ENCODE results near the gene ERCC1.
"Not testable (repeated sequence)": the region's sequence is repeated elsewhere in the genome, so short reads cannot be mapped to it uniquely, and the experiment has no call there.

ERCC1 gene

DNA sequence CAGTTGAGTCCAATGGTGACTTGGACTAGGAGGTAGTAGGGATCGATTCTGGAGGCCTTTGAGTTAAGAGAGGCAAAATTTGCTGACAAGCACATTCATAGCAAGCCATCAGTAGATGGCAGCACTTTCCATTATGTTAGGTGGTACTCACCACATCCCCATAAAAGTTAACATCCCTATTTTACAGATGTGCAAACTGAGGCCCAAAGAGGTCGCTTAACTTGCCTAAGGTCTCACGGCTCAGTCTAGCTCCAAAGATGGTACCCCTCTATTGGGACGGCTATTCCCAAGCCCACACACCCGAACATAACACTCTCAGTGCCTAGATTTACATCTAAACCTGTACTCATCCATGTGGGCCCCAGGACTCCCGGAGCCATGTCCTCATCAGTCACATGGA is 22.6 kb upstream of the ERCC1 start:
- Mint-ChIP-seq H3K9me3 (no peaks in the 10 kb centered on the region), H3K27me3 (peaks cover 9% of the 10 kb centered on the region), H3K36me3 (ENCODE audit: low read depth) (no peaks in the 10 kb centered on the region), H3K4me3 (no peak overlapping the region), H3K27ac (no peak overlapping the region), H3K4me1 (ENCODE audit: low read depth) (peaks cover 48% of the 10 kb centered on the region)
- intact Hi-C loops (cut with micrococcal nuclease), result no loop called here

GRCh38 chr19:45445139-45445538 is 21.4 kb upstream of the ERCC1 start:
- no peak overlapping the region for H3K4me3 Mint-ChIP-seq
- no peaks in the 10 kb centered on the region for H3K9me3 Mint-ChIP-seq
- H3K27me3 Mint-ChIP-seq, result peaks cover 8% of the 10 kb centered on the region
- intact Hi-C loops (cut with micrococcal nuclease), result no loop called here
- no peaks in the 10 kb centered on the region for H3K36me3 Mint-ChIP-seq (ENCODE audit: low read depth)
- no peak overlapping the region for H3K27ac Mint-ChIP-seq
- H3K4me1 Mint-ChIP-seq (ENCODE audit: low read depth), result peaks cover 49% of the 10 kb centered on the region

- H3K4me1 Mint-ChIP-seq (ENCODE audit: low read depth), result peaks cover 49% of the 10 kb centered on the region
- H3K4me3 Mint-ChIP-seq, result peak overlapping the region; percentile 76
- H3K36me3 Mint-ChIP-seq (ENCODE audit: low read depth), result no peaks in the 10 kb centered on the region
- peaks cover 8% of the 10 kb centered on the region for H3K27me3 Mint-ChIP-seq
- no peaks in the 10 kb centered on the region for H3K9me3 Mint-ChIP-seq
- intact Hi-C loops (cut with micrococcal nuclease), result no loop called here
- H3K27ac Mint-ChIP-seq, result peak overlapping the region; percentile 87
Observed at GRCh38 chr19:45444318-45445041, 20.8 kb upstream of the ERCC1 start.

DNA sequence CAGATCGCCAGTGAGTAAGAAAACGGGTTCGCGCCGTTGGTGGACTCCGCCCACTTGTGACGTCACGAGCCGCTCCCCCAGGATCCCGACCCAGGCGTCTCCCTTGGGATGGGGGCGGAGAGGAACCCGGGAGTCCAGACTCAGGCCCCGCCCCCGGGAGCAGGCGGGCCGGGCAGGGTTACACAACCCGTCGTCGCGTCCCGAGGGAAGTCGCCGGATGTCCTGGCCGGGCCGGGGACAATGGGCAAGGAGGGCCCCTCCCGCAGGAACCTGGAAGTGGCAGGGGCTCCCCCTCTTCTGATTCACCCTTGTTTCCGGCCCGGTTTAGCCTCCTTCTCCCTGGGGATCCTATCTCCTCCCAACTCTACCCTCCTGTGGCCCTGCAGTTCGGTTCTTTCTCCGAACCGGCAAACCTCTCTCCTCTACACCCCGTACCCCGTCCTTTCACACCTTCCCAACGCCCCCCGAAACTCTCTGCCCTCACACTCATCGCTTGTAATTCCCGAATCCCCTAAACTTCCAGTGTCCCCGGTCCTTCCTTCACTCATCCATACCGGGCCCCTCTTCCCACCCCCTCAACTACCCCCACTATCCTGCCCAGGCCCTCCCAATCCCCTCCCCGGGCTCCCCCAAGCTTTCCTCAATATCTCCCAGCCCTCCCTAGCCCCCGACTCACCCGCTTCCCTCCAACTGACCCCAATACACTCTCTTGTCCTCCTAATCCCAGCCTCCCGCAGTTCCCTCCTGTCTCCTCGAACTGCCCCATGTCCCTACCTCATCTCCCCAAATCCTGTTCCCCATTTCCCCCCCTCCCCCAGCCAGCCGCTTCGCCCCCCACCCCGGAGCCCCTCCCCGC is 20.0 kb upstream of the ERCC1 start:
- intact Hi-C loops (cut with micrococcal nuclease), result loop anchor here (2.0 kb wide), 2 partner anchors 13 to 25 kb away; no protein-coding TSS in a partner anchor
- H3K9me3 Mint-ChIP-seq, result no peaks in the 10 kb centered on the region
- H3K27me3 Mint-ChIP-seq, result peaks cover 8% of the 10 kb centered on the region
- peak overlapping the region; percentile 65 for H3K4me3 Mint-ChIP-seq
- peaks cover 53% of the 10 kb centered on the region for H3K4me1 Mint-ChIP-seq (ENCODE audit: low read depth)
- H3K36me3 Mint-ChIP-seq (ENCODE audit: low read depth), result no peaks in the 10 kb centered on the region
- H3K27ac Mint-ChIP-seq, result peak overlapping the region; percentile 87

DNA sequence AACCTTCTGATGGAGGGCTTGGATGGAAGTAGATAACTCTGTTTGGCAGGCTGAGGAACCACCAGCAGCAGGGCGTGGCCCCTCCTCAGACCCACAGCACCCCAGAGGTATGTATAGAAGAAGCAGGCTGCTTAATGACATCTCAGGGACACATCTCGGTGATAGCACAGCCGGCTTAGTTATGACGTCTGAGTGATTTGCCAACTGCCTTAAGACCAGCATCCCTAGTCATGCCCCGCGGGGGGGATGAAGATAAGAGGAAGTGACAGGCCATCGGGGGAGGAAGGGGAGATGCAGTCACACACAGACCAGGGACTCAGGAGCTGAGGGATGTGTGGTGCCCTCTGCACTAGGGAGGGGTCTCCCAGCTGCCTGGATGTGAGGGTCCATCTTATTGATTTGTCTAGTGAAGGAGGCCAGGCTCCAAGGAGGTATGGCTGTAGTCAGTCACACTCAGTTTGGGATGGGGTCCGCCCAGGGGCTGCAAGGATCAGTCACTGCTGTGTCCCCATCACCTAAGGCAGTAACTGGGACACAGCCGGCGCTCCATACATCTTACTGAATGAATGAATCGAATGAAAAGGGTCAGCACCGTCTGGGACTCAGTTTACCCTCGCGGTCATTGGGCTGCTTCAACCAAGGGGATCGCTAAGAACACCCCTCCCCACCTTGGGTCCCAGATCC is 19.2 kb upstream of the ERCC1 start:
- Mint-ChIP-seq H3K4me1 (ENCODE audit: low read depth) (peaks cover 49% of the 10 kb centered on the region), H3K27ac (peak overlapping the region; percentile 87), H3K9me3 (no peaks in the 10 kb centered on the region), H3K36me3 (ENCODE audit: low read depth) (no peaks in the 10 kb centered on the region), H3K27me3 (peaks cover 5% of the 10 kb centered on the region), H3K4me3 (peak overlapping the region; percentile 65)
- intact Hi-C loops (cut with micrococcal nuclease), result loop anchor here (2.0 kb wide), 2 partner anchors 14 to 26 kb away; no protein-coding TSS in a partner anchor

DNA sequence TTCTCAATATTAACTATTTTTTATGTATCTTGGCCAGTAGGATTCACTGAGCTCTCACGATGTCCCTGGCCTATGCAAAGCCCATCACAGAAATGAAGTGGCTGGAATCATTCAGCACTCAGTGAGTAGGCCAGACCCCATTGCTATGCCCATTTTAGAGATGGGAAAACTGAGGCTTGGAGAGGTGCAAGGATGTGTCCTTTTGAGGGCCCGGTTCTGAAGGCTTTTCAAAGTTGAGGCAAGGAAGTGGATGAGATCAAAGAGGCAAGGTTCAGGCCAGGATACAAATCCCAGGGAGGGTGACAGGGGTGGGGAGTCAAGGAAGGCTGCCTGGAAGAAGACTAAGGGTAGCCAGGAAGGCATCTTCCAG is 18.7 kb upstream of the ERCC1 start:
- Mint-ChIP-seq H3K27ac (peak overlapping the region; percentile 87), H3K36me3 (ENCODE audit: low read depth) (no peaks in the 10 kb centered on the region), H3K4me3 (no peak overlapping the region), H3K4me1 (ENCODE audit: low read depth) (peaks cover 49% of the 10 kb centered on the region), H3K27me3 (peaks cover 3% of the 10 kb centered on the region), H3K9me3 (no peaks in the 10 kb centered on the region)
- intact Hi-C loops (cut with micrococcal nuclease), result loop anchor here (2.0 kb wide), 2 partner anchors 14 to 26 kb away; no protein-coding TSS in a partner anchor

- Mint-ChIP-seq H3K36me3 (ENCODE audit: low read depth) (no peaks in the 10 kb centered on the region), H3K4me1 (ENCODE audit: low read depth) (peaks cover 49% of the 10 kb centered on the region)
- intact Hi-C loops (cut with micrococcal nuclease), result no loop called here
Observed at GRCh38 chr19:45440873-45441654, 17.3 kb upstream of the ERCC1 start.

DNA sequence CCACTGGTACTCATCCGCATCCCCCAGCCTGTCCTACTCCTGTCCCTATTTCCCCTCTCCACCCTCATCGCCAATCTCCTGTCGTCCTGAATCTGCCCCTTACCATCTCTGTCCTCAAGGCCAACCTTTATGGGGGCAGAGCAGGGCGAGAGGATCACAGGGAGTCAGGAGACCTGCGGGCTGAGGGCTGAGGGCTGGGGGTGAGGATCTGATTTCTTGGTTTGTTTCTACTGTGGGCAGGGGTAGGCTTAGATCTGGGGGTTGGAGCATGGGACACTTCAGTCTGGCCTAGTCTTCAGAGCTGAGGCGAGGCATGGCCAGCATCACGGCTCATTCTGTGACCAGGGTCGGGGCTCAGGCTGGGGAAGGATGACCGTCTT is 16.5 kb upstream of the ERCC1 start:
- H3K36me3 Mint-ChIP-seq (ENCODE audit: low read depth), result no peaks in the 10 kb centered on the region
- H3K4me1 Mint-ChIP-seq (ENCODE audit: low read depth), result peaks cover 45% of the 10 kb centered on the region
- intact Hi-C loops (cut with micrococcal nuclease), result no loop called here
- peak overlapping the region; percentile 76 for H3K27ac Mint-ChIP-seq
- H3K4me3 Mint-ChIP-seq, result peak overlapping the region; percentile 71
- H3K27me3 Mint-ChIP-seq, result peaks cover 4% of the 10 kb centered on the region
- H3K9me3 Mint-ChIP-seq, result no peaks in the 10 kb centered on the region

More at GRCh38 chr19:45440873-45441654, 17.3 kb upstream of the ERCC1 start:
- Mint-ChIP-seq H3K27me3 (peaks cover 3% of the 10 kb centered on the region), H3K4me3 (peak overlapping the region; percentile 71), H3K27ac (peak overlapping the region; percentile 76), H3K9me3 (no peaks in the 10 kb centered on the region)

DNA sequence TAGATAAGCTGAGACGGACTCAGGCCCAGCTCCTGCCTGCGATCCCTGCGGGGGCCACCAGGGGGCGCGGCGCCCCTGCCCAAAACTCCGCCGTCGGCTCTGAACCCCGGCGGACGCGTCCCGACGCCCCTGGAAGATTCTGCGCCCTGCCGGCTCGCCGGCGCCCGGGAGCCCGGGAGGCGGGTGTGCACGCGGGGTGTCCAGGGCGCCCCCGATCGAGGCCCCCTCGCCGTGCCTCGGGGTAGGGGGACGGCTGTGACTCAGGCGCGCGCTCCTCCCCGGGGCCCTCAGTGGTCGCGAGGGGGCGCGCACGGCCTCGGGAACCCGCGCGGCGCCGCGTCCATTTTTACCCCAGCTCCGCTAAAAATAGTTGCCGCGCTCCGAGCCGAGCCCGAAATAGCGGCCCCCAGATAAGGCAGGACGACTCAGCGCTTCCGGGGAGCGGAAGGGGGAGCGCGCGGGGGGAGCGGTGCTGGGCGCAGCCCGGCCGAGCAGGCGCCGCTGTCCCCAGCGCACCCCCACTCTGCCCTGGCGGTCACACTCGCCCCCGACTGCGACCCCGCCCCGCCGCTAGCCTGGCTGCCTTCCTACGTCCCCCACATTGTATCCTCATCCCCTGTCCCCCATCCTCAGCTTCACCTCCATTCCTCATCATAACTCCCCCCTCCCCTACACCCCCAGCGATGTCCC is 16.0 kb upstream of the ERCC1 start:
- peak overlapping the region; percentile 71 for H3K4me3 Mint-ChIP-seq
- intact Hi-C loops (cut with micrococcal nuclease), result loop anchor here (1.0 kb wide), 1 partner anchor 40 kb away; no protein-coding TSS in a partner anchor
- H3K36me3 Mint-ChIP-seq (ENCODE audit: low read depth), result no peaks in the 10 kb centered on the region
- H3K27ac Mint-ChIP-seq, result peak overlapping the region; percentile 76
- no peaks in the 10 kb centered on the region for H3K9me3 Mint-ChIP-seq
- peaks cover 43% of the 10 kb centered on the region for H3K4me1 Mint-ChIP-seq (ENCODE audit: low read depth)
- peaks cover 4% of the 10 kb centered on the region for H3K27me3 Mint-ChIP-seq

DNA sequence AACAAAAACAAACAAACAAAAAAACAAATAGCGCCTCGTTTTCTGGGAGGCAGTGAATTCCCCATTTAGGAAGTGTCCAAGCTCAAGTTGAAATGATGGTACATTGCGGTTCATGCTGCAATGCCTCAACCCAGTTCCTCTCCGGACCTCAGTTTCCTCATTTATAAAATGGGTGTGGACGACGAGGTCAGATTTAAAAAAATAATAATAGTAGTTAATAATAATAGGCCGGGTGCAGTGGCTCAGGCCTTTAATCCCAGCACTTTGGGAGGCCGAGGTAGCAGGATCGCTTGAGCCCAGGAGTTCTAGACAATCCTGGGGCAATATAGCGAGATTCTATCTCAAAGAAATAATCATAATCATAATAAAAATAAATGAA is 15.5 kb upstream of the ERCC1 start:
- peak overlapping the region; percentile 76 for H3K27ac Mint-ChIP-seq
- peaks cover 38% of the 10 kb centered on the region for H3K4me1 Mint-ChIP-seq (ENCODE audit: low read depth)
- peak overlapping the region; percentile 71 for H3K4me3 Mint-ChIP-seq
- H3K27me3 Mint-ChIP-seq, result peaks cover 5% of the 10 kb centered on the region
- no peaks in the 10 kb centered on the region for H3K9me3 Mint-ChIP-seq
- no peaks in the 10 kb centered on the region for H3K36me3 Mint-ChIP-seq (ENCODE audit: low read depth)
- intact Hi-C loops (cut with micrococcal nuclease), result loop anchor here (1.0 kb wide), 1 partner anchor 40 kb away; no protein-coding TSS in a partner anchor

- intact Hi-C loops (cut with micrococcal nuclease), result no loop called here
- H3K27me3 Mint-ChIP-seq, result peaks cover 8% of the 10 kb centered on the region
- peaks cover 20% of the 10 kb centered on the region for H3K4me1 Mint-ChIP-seq (ENCODE audit: low read depth)
- no peaks in the 10 kb centered on the region for H3K9me3 Mint-ChIP-seq
- H3K4me3 Mint-ChIP-seq, result no peak overlapping the region
- H3K36me3 Mint-ChIP-seq (ENCODE audit: low read depth), result no peaks in the 10 kb centered on the region
- no peak overlapping the region for H3K27ac Mint-ChIP-seq
Observed at GRCh38 chr19:45437328-45437727, 13.6 kb upstream of the ERCC1 start.

DNA sequence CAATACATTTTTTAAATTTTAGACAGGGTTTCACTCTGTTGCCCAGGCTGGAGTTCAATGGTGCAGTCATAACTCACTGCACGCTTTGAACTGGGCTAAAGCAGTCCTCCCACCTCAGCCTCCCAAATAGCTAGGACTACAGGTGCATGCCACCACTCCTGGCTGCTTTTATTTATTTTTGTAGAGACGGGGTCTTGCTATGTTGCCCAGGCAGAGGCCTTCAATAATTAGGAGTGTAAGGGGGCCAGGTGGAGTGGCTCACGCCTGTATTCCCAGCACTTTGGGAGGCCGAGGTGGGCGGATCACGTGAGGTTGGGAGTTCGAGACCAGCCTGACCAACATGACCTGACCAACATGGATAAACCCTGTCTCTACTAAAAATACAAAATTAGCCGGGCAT is 8.8 kb upstream of the ERCC1 start:
- H3K9me3 Mint-ChIP-seq; intact Hi-C loops (cut with micrococcal nuclease); H3K36me3 Mint-ChIP-seq (ENCODE audit: low read depth); H3K27ac Mint-ChIP-seq; H3K4me3 Mint-ChIP-seq: not testable (repeated sequence)
- Mint-ChIP-seq H3K4me1 (ENCODE audit: low read depth) (peaks cover 21% of the 10 kb centered on the region), H3K27me3 (peaks cover 18% of the 10 kb centered on the region)

GRCh38 chr19:45431008-45431407 is 7.3 kb upstream of the ERCC1 start:
- H3K27ac Mint-ChIP-seq; H3K9me3 Mint-ChIP-seq; intact Hi-C loops (cut with micrococcal nuclease); H3K36me3 Mint-ChIP-seq (ENCODE audit: low read depth); H3K4me3 Mint-ChIP-seq: not testable (repeated sequence)
- H3K4me1 Mint-ChIP-seq (ENCODE audit: low read depth), result peaks cover 22% of the 10 kb centered on the region
- H3K27me3 Mint-ChIP-seq, result peaks cover 18% of the 10 kb centered on the region

Data from dendritic cell treated with granulocyte-macrophage colony-stimulating factor and Interleukin-4, amounts not matched to agents 40 ng/mL and 50 ng/mL, for 4 days (primary cell).